Measurements from ENCODE around the gene DYNLRB2.

- TF ChIP-seq CTCF (IDR thresholded peaks at IDR 0.05 in 2 of 3, conservative IDR thresholded peaks at IDR 0.05 in 1 of 3; ENCODE audit: control insufficient read depth in 2 of 3, extremely low read depth in 1 of 3, insufficient read depth in 1 of 3, low read depth in 3 of 3, low read length in 3 of 3): no peak
- no peak for TF ChIP-seq TCF7 (IDR thresholded peaks at IDR 0.05; ENCODE audit: borderline replicate concordance)
- no peak for TF ChIP-seq MTA2 (IDR thresholded peaks at IDR 0.05; ENCODE audit: low read depth)
- no peak for TF ChIP-seq ZNF384 (IDR thresholded peaks at IDR 0.05; ENCODE audit: borderline replicate concordance, low read depth, low read length)
- no peak for TF ChIP-seq EZH2 (IDR thresholded peaks at IDR 0.05; ENCODE audit: borderline replicate concordance, control insufficient read depth, low read depth, low read length)
- TF ChIP-seq CEBPB (IDR thresholded peaks at IDR 0.05; ENCODE audit: borderline replicate concordance in 1 of 2, low read depth in 2 of 2, low read length in 2 of 2): no peak
These were observed 58.7 kb downstream of the DYNLRB2 start for GRCh38 chr16:80599466-80599865.
